GM11168 (cell line): ENCODE results near the gene DNAH6.

Experiments
- in situ Hi-C: fragments of 300-500 bp; cut with MboI; formaldehyde crosslinking; loops from one replicate; pipeline ENCODE4 v1.12.0; 2022; ENCODE audit warnings: low sequenced_read_pairs; ENCODE audit not compliant: unreplicated experiment

DNAH6 gene

GRCh38 chr2:84782717-84783442 is 266.6 kb downstream of the DNAH6 start:
- in situ Hi-C loops = no loop called here

GRCh38 chr2:84785950-84786349 is 269.7 kb downstream of the DNAH6 start:
- in situ Hi-C loops = no loop called here

- in situ Hi-C loops = no loop called here
Measured at GRCh38 chr2:84786601-84787000, 270.3 kb downstream of the DNAH6 start.

GRCh38 chr2:84788027-84788426 is 271.7 kb downstream of the DNAH6 start:
- in situ Hi-C loops = no loop called here

GRCh38 chr2:84788498-84788897 is 272.2 kb downstream of the DNAH6 start:
- in situ Hi-C loops = no loop called here

GRCh38 chr2:84792856-84793522 is 276.7 kb downstream of the DNAH6 start:
- in situ Hi-C loops = no loop called here

- in situ Hi-C loops = no loop called here
Measured at GRCh38 chr2:84793641-84794040, 277.3 kb downstream of the DNAH6 start.

- in situ Hi-C loops = no loop called here
Measured at GRCh38 chr2:84796798-84797197, 280.5 kb downstream of the DNAH6 start.

GRCh38 chr2:84797271-84797670 is 281.0 kb downstream of the DNAH6 start:
- in situ Hi-C loops = no loop called here

- in situ Hi-C loops = no loop called here
Measured at GRCh38 chr2:84799772-84800171, 283.5 kb downstream of the DNAH6 start.

- in situ Hi-C loops = no loop called here
Measured at GRCh38 chr2:84800194-84800805, 284.0 kb downstream of the DNAH6 start.

- in situ Hi-C loops = no loop called here
Measured at GRCh38 chr2:84801811-84802210, 285.5 kb downstream of the DNAH6 start.

- in situ Hi-C loops = no loop called here
Measured at GRCh38 chr2:84805250-84805958, 289.1 kb downstream of the DNAH6 start.

- in situ Hi-C loops = no loop called here
Measured at GRCh38 chr2:84807063-84807485, 290.8 kb downstream of the DNAH6 start.

GRCh38 chr2:84808279-84808678 is 292.0 kb downstream of the DNAH6 start:
- in situ Hi-C loops = no loop called here

- in situ Hi-C loops = no loop called here
Measured at GRCh38 chr2:84811839-84812431, 295.6 kb downstream of the DNAH6 start.

GRCh38 chr2:84815146-84815545 is 298.8 kb downstream of the DNAH6 start:
- in situ Hi-C loops = no loop called here

- in situ Hi-C loops = no loop called here
Measured at GRCh38 chr2:84816426-84817026, 300.2 kb downstream of the DNAH6 start.

GRCh38 chr2:84817239-84817655 is 300.9 kb downstream of the DNAH6 start:
- in situ Hi-C loops = no loop called here

- in situ Hi-C loops = no loop called here
Measured at GRCh38 chr2:84821806-84822205, 305.5 kb downstream of the DNAH6 start.
